ENCODE data around the gene MAP3K13. TPM values are rescaled to one million over a fixed set of nuclear protein-coding genes. Genes with fewer than 3 reads are reported as not detected.
"Not testable (repeated sequence)": the region's sequence is repeated elsewhere in the genome, so short reads cannot be mapped to it uniquely, and the experiment has no call there.

MAP3K13 gene
- total and polyA plus RNA-seq, 4 donors: 35.3 to 56.3 (median 41.7) TPM

GRCh38 chr3:185382154-185382553 lies 19.2 kb downstream of the MAP3K13 start:
- no CpG with 5 or more reads among the region's 1 CpG for WGBS (ENCODE audit: insufficient coverage)
- Histone ChIP-seq H3K27ac (ENCODE audit: low read depth, low read length) (no peak overlapping the region), H3K36me3 (ENCODE audit: control insufficient read depth, insufficient read depth, low read length) (no peaks in the 10 kb centered on the region)

DNA sequence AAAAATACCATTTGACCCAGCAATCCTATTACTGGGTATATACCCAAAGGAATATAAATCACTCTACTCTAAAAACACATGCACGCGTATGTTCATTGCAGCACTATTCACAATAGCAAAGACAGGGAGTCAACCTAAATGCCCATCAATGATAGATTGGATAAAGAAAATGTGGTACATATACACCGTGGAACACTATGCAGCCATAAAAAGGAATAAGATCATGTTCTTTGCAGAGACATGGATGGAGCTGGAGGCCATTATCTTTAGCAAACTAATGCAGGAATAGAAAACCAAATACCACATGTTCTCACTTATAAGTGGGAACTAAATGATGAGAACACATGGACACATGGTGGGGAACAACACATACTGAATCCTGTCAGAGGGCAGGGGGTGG lies 23.6 kb downstream of the MAP3K13 start:
- H3K9me3 ChIP-seq (ENCODE audit: control insufficient read depth, insufficient read depth, low read length); H3K4me1 ChIP-seq (ENCODE audit: control insufficient read depth, insufficient read depth, low read length); H3K36me3 ChIP-seq (ENCODE audit: control insufficient read depth, insufficient read depth, low read length); H3K4me3 ChIP-seq (ENCODE audit: low read depth, low read length); DNase-seq (ENCODE audit: low read depth in 4 of 6, low spot score in 6 of 6); H3K27me3 ChIP-seq (ENCODE audit: control insufficient read depth, insufficient read depth, low read length); H3K27ac ChIP-seq (ENCODE audit: low read depth, low read length): not testable (repeated sequence)
- no CpG with 5 or more reads among the region's 3 CpGs for WGBS (ENCODE audit: insufficient coverage)

More at GRCh38 chr3:185382154-185382553, 19.2 kb downstream of the MAP3K13 start:
- H3K27me3 ChIP-seq (ENCODE audit: control insufficient read depth, insufficient read depth, low read length): no peaks in the 10 kb centered on the region
- H3K4me3 ChIP-seq (ENCODE audit: low read depth, low read length): no peak overlapping the region
- no peaks in the 10 kb centered on the region for H3K9me3 ChIP-seq (ENCODE audit: control insufficient read depth, insufficient read depth, low read length)
- no peak for DNase-seq (ENCODE audit: low read depth in 4 of 6, low spot score in 6 of 6)
- H3K4me1 ChIP-seq (ENCODE audit: control insufficient read depth, insufficient read depth, low read length): no peaks in the 10 kb centered on the region

GRCh38 chr3:185387646-185388045 lies 24.7 kb downstream of the MAP3K13 start:
- Histone ChIP-seq H3K4me3 (ENCODE audit: low read depth, low read length) (no peak overlapping the region), H3K27me3 (ENCODE audit: control insufficient read depth, insufficient read depth, low read length) (no peaks in the 10 kb centered on the region), H3K36me3 (ENCODE audit: control insufficient read depth, insufficient read depth, low read length) (no peaks in the 10 kb centered on the region), H3K4me1 (ENCODE audit: control insufficient read depth, insufficient read depth, low read length) (no peaks in the 10 kb centered on the region), H3K27ac (ENCODE audit: low read depth, low read length) (no peak overlapping the region), H3K9me3 (ENCODE audit: control insufficient read depth, insufficient read depth, low read length) (no peaks in the 10 kb centered on the region)
- WGBS (ENCODE audit: insufficient coverage): no CpG with 5 or more reads among the region's 1 CpG
- DNase-seq (ENCODE audit: low read depth in 4 of 6, low spot score in 6 of 6): no peak

- DNase-seq (ENCODE audit: low read depth in 4 of 6, low spot score in 6 of 6): no peak
- no CpG with 5 or more reads among the region's 3 CpGs for WGBS (ENCODE audit: insufficient coverage)
- Histone ChIP-seq H3K27ac (ENCODE audit: low read depth, low read length) (no peak overlapping the region), H3K4me1 (ENCODE audit: control insufficient read depth, insufficient read depth, low read length) (peaks cover 5% of the 10 kb centered on the region), H3K27me3 (ENCODE audit: control insufficient read depth, insufficient read depth, low read length) (no peaks in the 10 kb centered on the region), H3K9me3 (ENCODE audit: control insufficient read depth, insufficient read depth, low read length) (no peaks in the 10 kb centered on the region), H3K4me3 (ENCODE audit: low read depth, low read length) (no peak overlapping the region), H3K36me3 (ENCODE audit: control insufficient read depth, insufficient read depth, low read length) (no peaks in the 10 kb centered on the region)
Measured at GRCh38 chr3:185393055-185393454, 30.1 kb downstream of the MAP3K13 start.

- no peak overlapping the region for H3K27ac ChIP-seq (ENCODE audit: low read depth, low read length)
- no peaks in the 10 kb centered on the region for H3K36me3 ChIP-seq (ENCODE audit: control insufficient read depth, insufficient read depth, low read length)
- no peaks in the 10 kb centered on the region for H3K9me3 ChIP-seq (ENCODE audit: control insufficient read depth, insufficient read depth, low read length)
- H3K4me3 ChIP-seq (ENCODE audit: low read depth, low read length): no peak overlapping the region
- WGBS (ENCODE audit: insufficient coverage): 27% methylated on average over 6 of the region's 6 CpGs
- no peaks in the 10 kb centered on the region for H3K27me3 ChIP-seq (ENCODE audit: control insufficient read depth, insufficient read depth, low read length)
- DNase-seq (ENCODE audit: low read depth in 4 of 6, low spot score in 6 of 6): peak in 4 of 6 donors; percentile 32 to 88 (median 69)
- H3K4me1 ChIP-seq (ENCODE audit: control insufficient read depth, insufficient read depth, low read length): peaks cover 5% of the 10 kb centered on the region
Measured at GRCh38 chr3:185397676-185398075, 34.7 kb downstream of the MAP3K13 start.

GRCh38 chr3:185399737-185400667 lies 37.1 kb downstream of the MAP3K13 start:
- H3K4me1 ChIP-seq (ENCODE audit: control insufficient read depth, insufficient read depth, low read length): peaks cover 5% of the 10 kb centered on the region
- peak in 1 of 6 donors; percentile 69 for DNase-seq (ENCODE audit: low read depth in 4 of 6, low spot score in 6 of 6)
- 64% methylated on average over 12 of the region's 16 CpGs for WGBS (ENCODE audit: insufficient coverage)
- H3K9me3 ChIP-seq (ENCODE audit: control insufficient read depth, insufficient read depth, low read length): no peaks in the 10 kb centered on the region
- no peaks in the 10 kb centered on the region for H3K36me3 ChIP-seq (ENCODE audit: control insufficient read depth, insufficient read depth, low read length)
- H3K27me3 ChIP-seq (ENCODE audit: control insufficient read depth, insufficient read depth, low read length): no peaks in the 10 kb centered on the region
- H3K4me3 ChIP-seq (ENCODE audit: low read depth, low read length): no peak overlapping the region
- no peak overlapping the region for H3K27ac ChIP-seq (ENCODE audit: low read depth, low read length)

DNA sequence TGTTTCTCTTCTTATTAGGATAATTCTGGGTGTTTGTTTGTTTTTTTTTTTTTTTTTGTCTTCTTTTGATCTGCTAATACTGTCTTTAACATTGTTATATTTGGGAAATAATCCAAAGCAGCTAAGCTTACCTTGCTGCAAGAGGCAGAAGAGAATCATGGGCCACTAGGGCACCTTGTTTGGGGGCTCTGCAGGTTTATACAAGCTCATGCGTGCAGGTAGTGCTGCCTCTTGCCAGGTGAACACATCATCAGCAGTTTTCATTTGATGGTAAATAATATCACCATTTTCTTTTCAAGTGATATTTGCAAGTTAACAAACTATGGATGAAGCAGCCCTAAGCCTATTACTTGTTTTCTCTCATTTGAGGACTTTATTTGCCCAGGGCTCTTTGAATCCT lies 37.9 kb downstream of the MAP3K13 start:
- DNase-seq (ENCODE audit: low read depth in 4 of 6, low spot score in 6 of 6): no peak
- no peak overlapping the region for H3K27ac ChIP-seq (ENCODE audit: low read depth, low read length)
- no CpG with 5 or more reads among the region's 1 CpG for WGBS (ENCODE audit: insufficient coverage)

DNA sequence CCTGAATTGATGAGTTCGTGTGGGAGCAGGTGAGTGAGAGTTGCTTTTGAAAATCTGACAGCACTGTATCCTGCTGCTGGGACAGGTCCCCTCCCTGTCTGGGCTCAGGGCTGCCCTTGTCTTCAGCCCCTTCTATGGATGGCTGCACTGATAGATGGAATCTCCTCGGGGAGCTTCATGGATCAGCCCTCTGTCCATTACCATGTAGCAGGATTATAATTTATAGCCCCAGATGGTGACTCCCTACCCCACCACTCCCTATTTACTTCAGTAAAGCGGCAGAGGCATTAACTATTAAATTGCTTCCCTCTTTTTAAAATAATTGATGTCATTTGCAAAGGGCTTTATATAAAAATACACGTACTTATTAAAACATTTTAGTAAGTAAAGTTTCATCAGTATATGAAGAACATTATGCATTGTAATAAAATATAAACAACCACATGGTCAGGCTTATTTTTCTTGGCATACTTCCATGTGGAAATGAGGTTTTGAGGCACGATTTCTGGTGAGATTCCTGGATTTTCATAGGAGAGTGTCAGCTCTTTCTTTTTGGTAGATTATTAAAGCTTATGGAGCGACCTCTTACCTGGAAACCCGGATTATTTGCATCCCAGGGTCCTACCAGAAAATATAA lies 38.5 kb downstream of the MAP3K13 start:
- Histone ChIP-seq H3K4me3 (ENCODE audit: low read depth, low read length) (no peak overlapping the region), H3K27ac (ENCODE audit: low read depth, low read length) (no peak overlapping the region), H3K27me3 (ENCODE audit: control insufficient read depth, insufficient read depth, low read length) (no peaks in the 10 kb centered on the region), H3K9me3 (ENCODE audit: control insufficient read depth, insufficient read depth, low read length) (no peaks in the 10 kb centered on the region), H3K36me3 (ENCODE audit: control insufficient read depth, insufficient read depth, low read length) (no peaks in the 10 kb centered on the region), H3K4me1 (ENCODE audit: control insufficient read depth, insufficient read depth, low read length) (peaks cover 5% of the 10 kb centered on the region)
- 0% methylated on average over 1 of the region's 7 CpGs for WGBS (ENCODE audit: insufficient coverage)
- peak in 1 of 6 donors; percentile 60 for DNase-seq (ENCODE audit: low read depth in 4 of 6, low spot score in 6 of 6)

More for the DNA sequence above, 37.9 kb downstream of the MAP3K13 start:
- Histone ChIP-seq H3K27me3 (ENCODE audit: control insufficient read depth, insufficient read depth, low read length) (no peaks in the 10 kb centered on the region), H3K4me1 (ENCODE audit: control insufficient read depth, insufficient read depth, low read length) (peaks cover 5% of the 10 kb centered on the region), H3K4me3 (ENCODE audit: low read depth, low read length) (no peak overlapping the region), H3K36me3 (ENCODE audit: control insufficient read depth, insufficient read depth, low read length) (no peaks in the 10 kb centered on the region), H3K9me3 (ENCODE audit: control insufficient read depth, insufficient read depth, low read length) (no peaks in the 10 kb centered on the region)

DNA sequence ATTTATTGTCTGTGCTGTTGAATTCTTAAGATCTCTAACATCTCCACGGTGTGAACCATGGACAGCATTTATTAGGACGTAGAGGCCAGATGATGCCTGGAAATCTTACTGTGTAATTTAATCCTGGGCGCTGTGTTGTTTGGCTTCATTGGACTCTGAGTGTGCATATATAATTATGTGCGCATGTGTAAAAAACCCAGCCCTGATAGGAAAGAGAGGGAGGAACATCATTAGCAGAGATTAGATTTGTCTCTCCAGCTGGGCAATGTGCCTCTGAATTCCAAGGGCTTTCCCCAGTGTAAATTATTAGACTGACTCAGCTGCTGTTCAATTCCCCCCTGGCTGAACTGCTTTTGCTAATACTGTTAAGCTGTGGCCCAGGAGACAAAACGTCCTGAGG lies 39.6 kb downstream of the MAP3K13 start:
- 20% methylated on average over 4 of the region's 5 CpGs for WGBS (ENCODE audit: insufficient coverage)
- DNase-seq (ENCODE audit: low read depth in 4 of 6, low spot score in 6 of 6): peak in 4 of 6 donors; percentile 21 to 96 (median 70)
- Histone ChIP-seq H3K4me1 (ENCODE audit: control insufficient read depth, insufficient read depth, low read length) (peaks cover 4% of the 10 kb centered on the region), H3K4me3 (ENCODE audit: low read depth, low read length) (no peak overlapping the region), H3K27me3 (ENCODE audit: control insufficient read depth, insufficient read depth, low read length) (no peaks in the 10 kb centered on the region), H3K27ac (ENCODE audit: low read depth, low read length) (no peak overlapping the region), H3K36me3 (ENCODE audit: control insufficient read depth, insufficient read depth, low read length) (no peaks in the 10 kb centered on the region), H3K9me3 (ENCODE audit: control insufficient read depth, insufficient read depth, low read length) (no peaks in the 10 kb centered on the region)
